K562 (cell line): Measurements from ENCODE around the gene MAN2A1. TPM values are rescaled to one million over a fixed set of nuclear protein-coding genes. Genes with fewer than 3 reads are reported as not detected.

Experiments
- ATAC-seq: fragments of 200-7000 bp; cut with Tn5 transposase; 3 replicates; pipeline ENCODE4 v1.9.1; 2020; ENCODE audit warnings: moderate library complexity
- BruUV-seq: library from RNA; stranded (reverse); fragments of 400-500 nt; replicated peaks from 2 replicates; lab custom pipeline; 2021; lab: Mats Ljungman, UMichigan
- CTCF ChIA-PET: fragments of 300-600 bp; formaldehyde crosslinking; extraction: SDS; loops from one replicate; lab custom pipeline; 2021; ENCODE audit warnings: low intra/inter-chr PET ratio; lab: Yijun Ruan, JAX
- POLR2A ChIA-PET: fragments of 300-600, 350-650 bp; sonication (Branson Sonifier 250); formaldehyde crosslinking; extraction: SDS; loops from one replicate; lab custom pipeline; 2021; ENCODE audit warnings: antibody characterized with exemption, inconsistent platforms; lab: Yijun Ruan, JAX
- DNase-seq, 4 experiments: peaks; one replicate each; pipeline versions ENCODE4 v3.0.0 to v3.0.0-alpha.2; 2011 to 2018; ENCODE audit warnings: low spot score in 3 of 4, mixed read lengths in 3 of 4; ENCODE audit errors: extremely low read depth in 1 of 4
- FAIRE-seq: peaks from 2 replicates; lab custom pipeline; 2011; peaks lifted over from hg19 to GRCh38; lab: Jason Lieb, UNC
- H2AFZ ChIP-seq: 2 replicates; pipeline ENCODE4 v1.6.0; 2011; ENCODE audit warnings: low read depth, low read length, control low read depth, inconsistent platforms
- H3K27ac ChIP-seq: fragments of 200-600 bp; 3 replicates; pipeline ENCODE4 v1.8.0; 2011; ENCODE audit warnings: low read depth, mild to moderate bottlenecking, control low read depth, inconsistent platforms, low read length, moderate library complexity, mixed read lengths; ENCODE audit errors: extremely low read depth
- H3K27me3 ChIP-seq, 2 experiments: fragments of 300-600 bp in 1 of 2; 2 replicates in 1 of 2; 3 replicates in 1 of 2; pipeline versions ENCODE4 v1.6.0 to v1.8.0; 2011; ENCODE audit warnings: inconsistent platforms in 2 of 2, low read length in 2 of 2, mild to moderate bottlenecking in 1 of 2, mixed read lengths in 1 of 2, moderate library complexity in 1 of 2; ENCODE audit not compliant: control insufficient read depth in 2 of 2, insufficient read depth in 2 of 2
- H3K36me3 ChIP-seq: fragments of 300-600 bp; 3 replicates; pipeline ENCODE4 v1.8.0; 2011; ENCODE audit warnings: mild to moderate bottlenecking, low read length, inconsistent platforms; ENCODE audit not compliant: control insufficient read depth, insufficient read depth
- H3K4me1 ChIP-seq, 2 experiments: fragments of 200-600 bp in 1 of 2; replicated peaks in 1 of 2; 2 replicates in 1 of 2; 3 replicates in 1 of 2; pipeline versions ENCODE4 v1.5.1 to v1.8.0; 2011; ENCODE audit warnings: inconsistent platforms in 2 of 2, low read length in 2 of 2, mild to moderate bottlenecking in 1 of 2, mixed read lengths in 1 of 2, moderate library complexity in 1 of 2; ENCODE audit not compliant: control insufficient read depth in 2 of 2, insufficient read depth in 2 of 2
- H3K4me2 ChIP-seq: 2 replicates; pipeline ENCODE4 v1.6.1; 2011; ENCODE audit warnings: low read length, control low read depth, inconsistent platforms, mixed read lengths; ENCODE audit not compliant: insufficient read depth
- H3K4me3 ChIP-seq: fragments of 200-600 bp; sonication (generic), shearing (Covaris generic); 2 replicates; pipeline ENCODE4 v1.5.1; 2016; ENCODE audit warnings: control low read depth, inconsistent platforms
- H3K79me2 ChIP-seq: fragments of 200-600 bp; 3 replicates; pipeline ENCODE4 v1.8.0; 2011; ENCODE audit warnings: low read length, inconsistent platforms; ENCODE audit not compliant: control insufficient read depth, insufficient read depth
- H3K9ac ChIP-seq, 2 experiments: 2 replicates each; pipeline versions ENCODE4 v1.6.0 to v1.6.1; 2011; ENCODE audit warnings: low read depth in 2 of 2, low read length in 2 of 2, control low read depth in 1 of 2, inconsistent platforms in 1 of 2, mild to moderate bottlenecking in 1 of 2, mixed read lengths in 1 of 2; ENCODE audit not compliant: insufficient read depth in 1 of 2
- H3K9me1 ChIP-seq: one replicate; pipeline ENCODE4 v1.6.0; 2011; ENCODE audit warnings: inconsistent platforms, mild to moderate bottlenecking, low read length, moderate library complexity; ENCODE audit not compliant: control insufficient read depth, insufficient read depth
- H3K9me3 ChIP-seq: replicated peaks from 2 replicates; pipeline ENCODE4 v1.5.1; 2011; ENCODE audit warnings: low read depth, low read length, inconsistent platforms; ENCODE audit not compliant: control insufficient read depth, insufficient read depth
- H4K20me1 ChIP-seq: replicated peaks from 2 replicates; pipeline ENCODE4 v1.6.1; 2011; ENCODE audit warnings: low read length, inconsistent platforms, mixed read lengths; ENCODE audit not compliant: control insufficient read depth, insufficient read depth
- ATF4 ChIP-seq: fragments of 450-650 bp; formaldehyde crosslinking; IDR thresholded peaks from 2 replicates; pipeline ENCODE4 v1.4.0; 2022; ENCODE audit warnings: mild to moderate bottlenecking, moderate library complexity
- CCNT2 ChIP-seq: IDR thresholded peaks from 2 replicates; pipeline ENCODE4 v1.6.1; 2011; ENCODE audit warnings: borderline replicate concordance, low read depth, mild to moderate bottlenecking, moderate library complexity, mixed read lengths, low read length; ENCODE audit not compliant: insufficient read length; ENCODE audit errors: extremely low read depth
- KHSRP ChIP-seq: fragments of 450-650 bp; IDR thresholded peaks from 2 replicates; pipeline ENCODE4 v1.6.1; 2017
- NFE2 ChIP-seq: IDR thresholded peaks from 2 replicates; pipeline ENCODE4 v1.6.1; 2014; ENCODE audit warnings: antibody characterized with exemption, low read depth
- PREB ChIP-seq: sonication (generic); formaldehyde crosslinking; IDR thresholded peaks from 2 replicates; pipeline ENCODE4 v1.8.1; 2023; ENCODE audit warnings: mild to moderate bottlenecking, missing genetic modification reagents
- ZBTB40 ChIP-seq, 2 experiments: fragments of 450-650 bp in 1 of 2; sonication (generic) in 1 of 2; formaldehyde crosslinking in 1 of 2; IDR thresholded peaks; 2 replicates each; pipeline versions ENCODE4 v1.7.1 to v1.9.0; 2016 to 2022; ENCODE audit warnings: inconsistent platforms in 1 of 2, mild to moderate bottlenecking in 1 of 2, missing genetic modification reagents in 1 of 2
- ZHX1 ChIP-seq: fragments of 150-350 bp; conservative IDR thresholded peaks from 2 replicates; pipeline ENCODE4 v1.6.1; 2014; ENCODE audit warnings: low read length
- ZNF717 ChIP-seq: fragments of 250-450 bp; sonication (Bioruptor Pico); IDR thresholded peaks from 2 replicates; pipeline ENCODE4 v1.5.0; 2021
- WGBS: fragments of 100-300 bp; shearing (Covaris generic); methylation state at CpG from one replicate; pipeline ENCODE4 v1.1.6; 2016; ENCODE audit warnings: low coverage, mixed read lengths; ENCODE audit not compliant: insufficient coverage; ENCODE audit errors: missing lambda C conversion rate; 5-methylcytosine and 5-hydroxymethylcytosine counted together
- in situ Hi-C: fragments of 300-500 bp; cut with MboI; formaldehyde crosslinking; loops from 4 replicates; pipeline ENCODE4 v1.15.0; 2018; ENCODE audit warnings: inconsistent platforms, mixed read lengths
- intact Hi-C: fragments of 100-400 bp; cut with micrococcal nuclease; formaldehyde crosslinking; loops from 2 replicates; pipeline ENCODE4 v1.14.2; 2022
- polyA plus RNA-seq, 8 experiments: library from polyadenylated mRNA; depleted of rRNA in 4 of 8; stranded (reverse) in 5 of 8; unstranded in 3 of 8; fragments of >200 nt; fragmentation: Nextera tagmentation in 2 of 8; fragmentation: Illumina TruSeq in 1 of 8; extraction: Ambion mirVana in 2 of 8; extraction: Trizol in 1 of 8; gene quantifications; 2 replicates each; pipeline versions ENCODE4 v1.2.1 to v1.2.3, GENCODE V29; 2011 to 2014; ENCODE audit warnings: inconsistent platforms in 1 of 8, missing spikeins in 1 of 8
- total RNA-seq, 7 experiments: library from RNA; depleted of rRNA in 6 of 7; stranded (reverse); fragments of >200 nt in 6 of 7; fragmentation: Illumina TruSeq in 2 of 7; extraction: Trizol in 2 of 7; gene quantifications; 2 replicates each; pipeline versions ENCODE4 v1.2.1 to v1.2.3, GENCODE V29; 2011 to 2021; ENCODE audit warnings: low replicate concordance in 1 of 7

MAN2A1 gene
- total and polyA plus RNA-seq, 9 of the 15 experiments (the other 6 are each of a cell fraction or from before 2014, with no cell fraction given) = 5.2 to 32.0 (median 19.8) TPM

GRCh38 chr5:109656829-109657228 is 32.9 kb upstream of the MAN2A1 start:
- in situ Hi-C loops = no loop called here
- Histone ChIP-seq H3K27ac (peak overlapping the region; percentile 62), H3K27me3 (no peaks in the 10 kb centered on the region), H4K20me1 (no peaks in the 10 kb centered on the region), H2AFZ (peak overlapping the region; percentile 57), H3K9me1 (no peaks in the 10 kb centered on the region), H3K9me3 (no peaks in the 10 kb centered on the region), H3K36me3 (no peaks in the 10 kb centered on the region), H3K79me2 (no peaks in the 10 kb centered on the region), H3K9ac (no peak overlapping the region), H3K4me3 (no peak overlapping the region), H3K4me2 (no peak overlapping the region; the same call in 1 of the 2 replicates), H3K4me1 (peaks cover 0 to 8% of the 10 kb centered on the region in 2 experiments; a peak in 3 of 5 replicates)
- ATAC-seq = peak; percentile 83
- 8% methylated on average over 4 of the region's 4 CpGs for WGBS
- peak; percentile 74 for FAIRE-seq
- POLR2A ChIA-PET = interaction anchor here (0.7 kb wide), 1 partner anchor 28 kb away, joined by 3 read pairs; no protein-coding TSS in a partner anchor
- intact Hi-C loops = no loop called here
- CTCF ChIA-PET = no interaction called here
- peak; percentile 23 to 80 (median 32) for DNase-seq
- BruUV-seq = no TSS peak
- TF ChIP-seq NFE2 (peak; percentile 85), ZBTB40 (IDR thresholded peaks at IDR 0.05) (no peak), ZBTB40 (CRISPR knock-in tag; IDR thresholded peaks at IDR 0.05) (no peak), KHSRP (no peak), ATF4 (0 out of 2 replicates have a peak, but pooled peaks have one; percentile 43), ZNF717 (CRISPR knock-in tag) (no peak), ZHX1 (no peak), PREB (CRISPR knock-in tag) (no peak), CCNT2 (no peak)
